ENCODE data around the gene RBM39. TPM values are rescaled to one million over a fixed set of nuclear protein-coding genes. Genes with fewer than 3 reads are reported as not detected.

Gene RBM39
- total RNA-seq, 2 experiments from 2014 or later: 317 to 321 TPM

GRCh38 chr20:35776513-35777101, 34.5 kb upstream of the RBM39 start:
- Mint-ChIP-seq H3K9me3 (peaks cover 1% of the 10 kb centered on the region), H3K4me1 (ENCODE audit: low read depth) (peaks cover 56% of the 10 kb centered on the region), H3K36me3 (ENCODE audit: low read depth) (peaks cover 42% of the 10 kb centered on the region), H3K4me3 (no peak overlapping the region), H3K27me3 (no peaks in the 10 kb centered on the region), H3K27ac (peak overlapping the region; percentile 71)
- intact Hi-C loops (cut with micrococcal nuclease): no loop called here
- ChIA-PET POLR2A (interaction anchor here (16.3 kb wide), 1 partner anchor 39 kb away, joined by 339 read pairs; the partner anchor contains the start of gene RBM39), CTCF (interaction anchor here (1.3 kb wide), 1 partner anchor 37 kb away, joined by 3 read pairs; no protein-coding TSS in a partner anchor)
- no peak for TF ChIP-seq CTCF (IDR thresholded peaks at IDR 0.05)
- DNase-seq (no peak), ATAC-seq (no peak)

- H3K4me1 Mint-ChIP-seq (ENCODE audit: low read depth): peaks cover 59% of the 10 kb centered on the region
- H3K9me3 Mint-ChIP-seq: peaks cover 6% of the 10 kb centered on the region
- peak overlapping the region; percentile 90 for H3K27ac Mint-ChIP-seq
- H3K27me3 Mint-ChIP-seq: no peaks in the 10 kb centered on the region
- peak overlapping the region; percentile 79 for H3K4me3 Mint-ChIP-seq
- TF ChIP-seq CTCF (IDR thresholded peaks at IDR 0.05): no peak
- ATAC-seq (no peak), DNase-seq (no peak)
- intact Hi-C loops (cut with micrococcal nuclease): no loop called here
- peaks cover 39% of the 10 kb centered on the region for H3K36me3 Mint-ChIP-seq (ENCODE audit: low read depth)
- POLR2A ChIA-PET: interaction anchor here (1.2 to 16.3 kb wide), 2 partner anchors 36 to 59 kb away, joined by 3 to 339 read pairs; partner anchors contain the start of gene RBM39
- CTCF ChIA-PET: interaction anchor here (0.9 kb wide), 1 partner anchor 31 kb away, joined by 3 read pairs; no protein-coding TSS in a partner anchor
Measured at GRCh38 chr20:35774391-35774790, 32.3 kb upstream of the RBM39 start.

- Mint-ChIP-seq H3K27me3 (no peaks in the 10 kb centered on the region), H3K27ac (peak overlapping the region; percentile 90), H3K9me3 (peaks cover 6% of the 10 kb centered on the region), H3K4me3 (peak overlapping the region; percentile 79), H3K4me1 (ENCODE audit: low read depth) (peaks cover 67% of the 10 kb centered on the region), H3K36me3 (ENCODE audit: low read depth) (peaks cover 32% of the 10 kb centered on the region)
- DNase-seq (peak; percentile 53), ATAC-seq (no peak)
- ChIA-PET POLR2A (interaction anchor here (0.9 to 16.3 kb wide), 6 partner anchors 26 to 181 kb away, joined by 3 to 339 read pairs (median 9); partner anchors contain the start of genes CPNE1, RBM12, RBM39 and SCAND1), CTCF (interaction anchor here (0.7 to 1.9 kb wide), 2 partner anchors 23 to 181 kb away, joined by 3 to 9 read pairs; partner anchors contain the start of gene SCAND1)
- no peak for TF ChIP-seq CTCF (IDR thresholded peaks at IDR 0.05)
- intact Hi-C loops (cut with micrococcal nuclease): no loop called here
Measured at GRCh38 chr20:35773154-35773751, 31.2 kb upstream of the RBM39 start.

GRCh38 chr20:35772563-35773058, 30.6 kb upstream of the RBM39 start:
- ChIA-PET POLR2A (interaction anchor here (0.8 to 16.3 kb wide), 11 partner anchors 22 to 182 kb away, joined by 3 to 339 read pairs (median 4); partner anchors contain the start of genes CPNE1, RBM12, RBM39 and SCAND1), CTCF (interaction anchor here (0.7 to 1.9 kb wide), 4 partner anchors 23 to 182 kb away, joined by 3 to 12 read pairs (median 6); partner anchors contain the start of genes RBM39 and SCAND1)
- ATAC-seq: no peak
- Mint-ChIP-seq H3K36me3 (ENCODE audit: low read depth) (peaks cover 32% of the 10 kb centered on the region), H3K4me3 (peak overlapping the region; percentile 79), H3K4me1 (ENCODE audit: low read depth) (peaks cover 72% of the 10 kb centered on the region), H3K27ac (peak overlapping the region; percentile 90), H3K9me3 (peaks cover 6% of the 10 kb centered on the region), H3K27me3 (no peaks in the 10 kb centered on the region)
- no peak for TF ChIP-seq CTCF (IDR thresholded peaks at IDR 0.05)
- intact Hi-C loops (cut with micrococcal nuclease): no loop called here
- DNase-seq: no peak

All from activated CD8-positive, alpha-beta T cell treated with anti-CD3 and anti-CD28 coated beads for 36 hours (primary cell).